ENCODE measurements around the gene SRSF7. TPM values are rescaled to one million over a fixed set of nuclear protein-coding genes. Genes with fewer than 3 reads are reported as not detected.

Gene SRSF7
- total and polyA plus RNA-seq, 9 of the 15 experiments (the other 6 are each of a cell fraction or from before 2014, with no cell fraction given), result 219 to 726 (median 375) TPM

GRCh38 chr2:38765551-38765950 is 14.4 kb upstream of the SRSF7 start:
- WGBS (ENCODE audit: insufficient coverage, low coverage, missing lambda C conversion rate), result 44% methylated on average over 5 of the region's 5 CpGs
- intact Hi-C loops (cut with micrococcal nuclease) (no loop called here), in situ Hi-C loops (cut with MboI) (no loop called here)
- H3K4me2 ChIP-seq (ENCODE audit: insufficient read depth, low read length), result no peak overlapping the region
- no peaks in the 10 kb centered on the region for H3K27me3 ChIP-seq (ENCODE audit: control insufficient read depth in 2 of 2, insufficient read depth in 2 of 2, low read length in 2 of 2)
- H3K27ac ChIP-seq (ENCODE audit: extremely low read depth, low read depth, low read length), result no peak overlapping the region
- H3K9ac ChIP-seq (ENCODE audit: insufficient read depth in 1 of 2, low read depth in 2 of 2, low read length in 2 of 2), result no peak overlapping the region
- H3K9me1 ChIP-seq (ENCODE audit: control insufficient read depth, insufficient read depth, low read length), result no peaks in the 10 kb centered on the region
- DNase-seq (ENCODE audit: extremely low read depth in 1 of 4, low spot score in 3 of 4), result no peak
- no peak for FAIRE-seq
- no peak for ATAC-seq
- CTCF ChIA-PET (ENCODE audit: low intra/inter-chr PET ratio), result no interaction called here
- no peaks in the 10 kb centered on the region for H3K36me3 ChIP-seq (ENCODE audit: control insufficient read depth, insufficient read depth, low read length)
- no peaks in the 10 kb centered on the region for H3K9me3 ChIP-seq (replicated peaks; ENCODE audit: control insufficient read depth, insufficient read depth, low read depth, low read length)
- H3K4me1 ChIP-seq (replicated peaks in 1 of 2; ENCODE audit: control insufficient read depth in 2 of 2, insufficient read depth in 2 of 2, low read length in 2 of 2), result no peaks in the 10 kb centered on the region
- no peak overlapping the region for H2AFZ ChIP-seq (ENCODE audit: low read depth, low read length)
- no peaks in the 10 kb centered on the region for H4K20me1 ChIP-seq (replicated peaks; ENCODE audit: control insufficient read depth, insufficient read depth, low read length)
- POLR2A ChIA-PET, result interaction anchor here (9.0 kb wide), 1 partner anchor 14 kb away, joined by 107 read pairs; the partner anchor contains the start of gene SRSF7
- H3K79me2 ChIP-seq (ENCODE audit: control insufficient read depth, insufficient read depth, low read length), result no peaks in the 10 kb centered on the region
- H3K4me3 ChIP-seq, result no peak overlapping the region
- no TSS peak for BruUV-seq (replicated peaks)
- TF ChIP-seq EZH2 (IDR thresholded peaks at IDR 0.05; ENCODE audit: borderline replicate concordance, low read depth, low read length) (no peak), TAF7 (tag; IDR thresholded peaks at IDR 0.05) (no peak), SP1 (CRISPR knock-in tag; IDR thresholded peaks at IDR 0.05) (no peak), MYBL2 (IDR thresholded peaks at IDR 0.05; ENCODE audit: low read depth) (no peak), MYBL2 (CRISPR knock-in tag; IDR thresholded peaks at IDR 0.05; ENCODE audit: borderline replicate concordance) (no peak), CBX2 (IDR thresholded peaks at IDR 0.05; ENCODE audit: insufficient read depth, low read length, poor library complexity, severe bottlenecking) (no peak), ZNF232 (CRISPR knock-in tag; IDR thresholded peaks at IDR 0.05) (no peak), THRA (IDR thresholded peaks at IDR 0.05) (no peak), ELK1 (CRISPR knock-in tag; IDR thresholded peaks at IDR 0.05) (no peak)
- TF ChIP-seq, protein P1, sequence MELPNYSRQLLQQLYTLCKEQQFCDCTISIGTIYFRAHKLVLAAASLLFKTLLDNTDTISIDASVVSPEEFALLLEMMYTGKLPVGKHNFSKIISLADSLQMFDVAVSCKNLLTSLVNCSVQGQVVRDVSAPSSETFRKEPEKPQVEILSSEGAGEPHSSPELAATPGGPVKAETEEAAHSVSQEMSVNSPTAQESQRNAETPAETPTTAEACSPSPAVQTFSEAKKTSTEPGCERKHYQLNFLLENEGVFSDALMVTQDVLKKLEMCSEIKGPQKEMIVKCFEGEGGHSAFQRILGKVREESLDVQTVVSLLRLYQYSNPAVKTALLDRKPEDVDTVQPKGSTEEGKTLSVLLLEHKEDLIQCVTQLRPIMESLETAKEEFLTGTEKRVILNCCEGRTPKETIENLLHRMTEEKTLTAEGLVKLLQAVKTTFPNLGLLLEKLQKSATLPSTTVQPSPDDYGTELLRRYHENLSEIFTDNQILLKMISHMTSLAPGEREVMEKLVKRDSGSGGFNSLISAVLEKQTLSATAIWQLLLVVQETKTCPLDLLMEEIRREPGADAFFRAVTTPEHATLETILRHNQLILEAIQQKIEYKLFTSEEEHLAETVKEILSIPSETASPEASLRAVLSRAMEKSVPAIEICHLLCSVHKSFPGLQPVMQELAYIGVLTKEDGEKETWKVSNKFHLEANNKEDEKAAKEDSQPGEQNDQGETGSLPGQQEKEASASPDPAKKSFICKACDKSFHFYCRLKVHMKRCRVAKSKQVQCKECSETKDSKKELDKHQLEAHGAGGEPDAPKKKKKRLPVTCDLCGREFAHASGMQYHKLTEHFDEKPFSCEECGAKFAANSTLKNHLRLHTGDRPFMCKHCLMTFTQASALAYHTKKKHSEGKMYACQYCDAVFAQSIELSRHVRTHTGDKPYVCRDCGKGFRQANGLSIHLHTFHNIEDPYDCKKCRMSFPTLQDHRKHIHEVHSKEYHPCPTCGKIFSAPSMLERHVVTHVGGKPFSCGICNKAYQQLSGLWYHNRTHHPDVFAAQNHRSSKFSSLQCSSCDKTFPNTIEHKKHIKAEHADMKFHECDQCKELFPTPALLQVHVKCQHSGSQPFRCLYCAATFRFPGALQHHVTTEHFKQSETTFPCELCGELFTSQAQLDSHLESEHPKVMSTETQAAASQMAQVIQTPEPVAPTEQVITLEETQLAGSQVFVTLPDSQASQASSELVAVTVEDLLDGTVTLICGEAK (IDR thresholded peaks at IDR 0.05), result no peak
- TF ChIP-seq, protein P1 (CRISPR knock-in tag; IDR thresholded peaks at IDR 0.05), result no peak

All from K562 (cell line).